Putamen (tissue), 1 donor: Measurements from ENCODE around the gene TMEM120A.

Source experiments
- DNase-seq: peaks from one replicate; pipeline ENCODE4 v3.0.0-alpha.2; 2016; ENCODE audit warnings: low spot score

Gene TMEM120A

GRCh38 chr7:75957021-75957736 is 37.2 kb downstream of the TMEM120A start:
- no peak for DNase-seq

- DNase-seq: no peak
Observed at GRCh38 chr7:75955331-75955955, 39.0 kb downstream of the TMEM120A start.

- DNase-seq: no peak
Observed at GRCh38 chr7:75953931-75954330, 40.5 kb downstream of the TMEM120A start.

GRCh38 chr7:75953431-75953830 is 41.0 kb downstream of the TMEM120A start:
- DNase-seq: no peak

GRCh38 chr7:75951506-75951905 is 42.9 kb downstream of the TMEM120A start:
- no peak for DNase-seq

GRCh38 chr7:75950111-75950681 is 44.2 kb downstream of the TMEM120A start:
- DNase-seq: no peak

- no peak for DNase-seq
Observed at GRCh38 chr7:75948179-75948578, 46.2 kb downstream of the TMEM120A start.

- DNase-seq: no peak
Observed at GRCh38 chr7:75946207-75946855, 48.1 kb downstream of the TMEM120A start.

- DNase-seq: no peak
Observed at GRCh38 chr7:75945297-75946168, 48.9 kb downstream of the TMEM120A start.

GRCh38 chr7:75944507-75944906 is 49.9 kb downstream of the TMEM120A start:
- no peak for DNase-seq

- no peak for DNase-seq
Observed at GRCh38 chr7:75943864-75944263, 50.5 kb downstream of the TMEM120A start.

GRCh38 chr7:75938921-75939320 is 55.5 kb downstream of the TMEM120A start:
- no peak for DNase-seq

- peak; percentile 73 for DNase-seq
Observed at GRCh38 chr7:75937958-75938786, 56.2 kb downstream of the TMEM120A start.
